Fibroblast of the aortic adventitia (primary cell): Measurements from ENCODE around the gene ELMO1. TPM values are rescaled to one million over a fixed set of nuclear protein-coding genes. Genes with fewer than 3 reads are reported as not detected.

ENCODE experiments used
- DNase-seq: peaks from one replicate; pipeline ENCODE4 v3.0.0-alpha.2; 2010; ENCODE audit warnings: low read depth
- H3K4me3 ChIP-seq: 2 replicates; pipeline ENCODE4 v1.5.1; 2011; ENCODE audit warnings: low read depth, mild to moderate bottlenecking, control low read depth, low read length, moderate library complexity
- CTCF ChIP-seq: IDR thresholded peaks from 2 replicates; pipeline ENCODE4 v1.5.1; 2011; ENCODE audit warnings: mild to moderate bottlenecking, low read length, control low read depth, inconsistent platforms; ENCODE audit not compliant: insufficient read depth
- small RNA-seq: library from RNA; depleted of rRNA; stranded (forward); fragments of <200 nt; gene quantifications from one replicate; pipeline ENCODE3, GENCODE V24; 2012
- total RNA-seq: library from RNA; depleted of rRNA; stranded (reverse); fragments of >200 nt; gene quantifications from 2 replicates; pipeline ENCODE4 v1.2.3, GENCODE V29; 2012; ENCODE audit warnings: low replicate concordance

The ELMO1 gene
- total RNA-seq, 1 donor = 1.3 TPM

GRCh38 chr7:36806891-36807290 is 641.8 kb downstream of the ELMO1 start:
- no peak for DNase-seq
- no peak for TF ChIP-seq CTCF
- no peak overlapping the region for H3K4me3 ChIP-seq

Small RNA genes lying within 50 kb of the gene (small RNA-seq; reads per million reads assigned to genes)
- gene MIR1200 (not detected), gene RF00019 (not detected), gene RF00432 (not detected), gene RNU6-565P (not detected)

Other genes with a start within 250 kb of the ELMO1 start
- gene GPR141, start 234.9 kb upstream of the ELMO1 start, total RNA-seq = not detected in 2 replicates